ENCODE measurements around the gene MED29. TPM values are rescaled to one million over a fixed set of nuclear protein-coding genes. Genes with fewer than 3 reads are reported as not detected.

MED29 gene
- total RNA-seq, 1 experiment from 2014 or later, result 17.0 TPM

DNA sequence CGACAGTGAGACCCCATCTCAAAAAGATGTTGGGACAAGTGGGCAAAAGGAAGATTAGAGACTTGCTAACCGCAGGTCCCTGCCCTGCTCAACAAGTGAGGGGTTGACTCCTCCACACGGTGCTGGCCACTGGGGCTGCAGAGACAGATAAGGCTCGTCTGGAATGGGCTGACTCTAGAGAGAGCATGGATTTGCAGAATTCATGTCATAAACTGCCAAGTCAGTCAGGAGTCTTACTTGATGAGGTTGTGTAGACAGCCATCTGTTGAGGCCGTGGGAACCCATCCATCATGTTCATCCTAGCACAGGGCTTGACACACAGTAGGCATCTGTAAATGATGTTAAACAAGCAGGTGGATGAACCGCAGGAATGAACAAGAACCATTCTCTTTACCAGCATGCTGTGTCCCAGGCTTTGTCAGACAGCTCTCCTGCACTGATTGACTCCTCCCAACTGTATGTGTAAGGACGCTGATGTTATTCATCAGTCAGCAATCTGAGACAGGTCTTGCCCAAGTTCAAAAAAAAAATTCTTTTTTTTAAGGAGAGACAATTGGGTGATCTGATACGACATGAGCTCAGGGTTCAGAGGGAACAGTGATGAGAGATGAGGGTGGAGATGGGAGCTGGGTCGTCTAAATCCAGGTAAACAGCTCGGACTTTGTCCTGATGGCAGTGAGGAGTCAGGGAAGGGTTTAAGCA, 9.1 kb upstream of the MED29 start:
- H3F3A ChIP-seq (ENCODE audit: low read length, unreplicated experiment), result no peaks in the 10 kb centered on the region
- CTCF ChIA-PET, result no interaction called here
- no peaks in the 10 kb centered on the region for H3K27me3 ChIP-seq (ENCODE audit: low read length)
- no peaks in the 10 kb centered on the region for H3K79me2 ChIP-seq (ENCODE audit: low read length)
- POLR2A ChIA-PET (ENCODE audit: unreplicated experiment), result no interaction called here
- H2AFZ ChIP-seq (ENCODE audit: low read length), result no peak overlapping the region
- H3K9me2 ChIP-seq (replicated peaks; ENCODE audit: low read length), result no peaks in the 10 kb centered on the region
- no peaks in the 10 kb centered on the region; the same call in 1 of the 2 replicates for H3K36me3 ChIP-seq (ENCODE audit: low read depth, low read length)
- DNase-seq (no peak), ATAC-seq (no peak)
- no peaks in the 10 kb centered on the region for H3K9me3 ChIP-seq (ENCODE audit: low read length)
- H3K4me1 ChIP-seq (ENCODE audit: insufficient read depth, low read length), result no peaks in the 10 kb centered on the region
- intact Hi-C loops (cut with micrococcal nuclease), result no loop called here
- no peak overlapping the region for H3K9ac ChIP-seq (ENCODE audit: low read length)
- TF ChIP-seq EZH2phosphoT487 (IDR thresholded peaks at IDR 0.05; ENCODE audit: borderline replicate concordance, low read length) (no peak), EZH2 (IDR thresholded peaks at IDR 0.05; ENCODE audit: low read length, unreplicated experiment) (no peak)
- TF ChIP-seq, protein P1, sequence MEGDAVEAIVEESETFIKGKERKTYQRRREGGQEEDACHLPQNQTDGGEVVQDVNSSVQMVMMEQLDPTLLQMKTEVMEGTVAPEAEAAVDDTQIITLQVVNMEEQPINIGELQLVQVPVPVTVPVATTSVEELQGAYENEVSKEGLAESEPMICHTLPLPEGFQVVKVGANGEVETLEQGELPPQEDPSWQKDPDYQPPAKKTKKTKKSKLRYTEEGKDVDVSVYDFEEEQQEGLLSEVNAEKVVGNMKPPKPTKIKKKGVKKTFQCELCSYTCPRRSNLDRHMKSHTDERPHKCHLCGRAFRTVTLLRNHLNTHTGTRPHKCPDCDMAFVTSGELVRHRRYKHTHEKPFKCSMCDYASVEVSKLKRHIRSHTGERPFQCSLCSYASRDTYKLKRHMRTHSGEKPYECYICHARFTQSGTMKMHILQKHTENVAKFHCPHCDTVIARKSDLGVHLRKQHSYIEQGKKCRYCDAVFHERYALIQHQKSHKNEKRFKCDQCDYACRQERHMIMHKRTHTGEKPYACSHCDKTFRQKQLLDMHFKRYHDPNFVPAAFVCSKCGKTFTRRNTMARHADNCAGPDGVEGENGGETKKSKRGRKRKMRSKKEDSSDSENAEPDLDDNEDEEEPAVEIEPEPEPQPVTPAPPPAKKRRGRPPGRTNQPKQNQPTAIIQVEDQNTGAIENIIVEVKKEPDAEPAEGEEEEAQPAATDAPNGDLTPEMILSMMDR (conservative IDR thresholded peaks at IDR 0.05; ENCODE audit: low read depth, low read length), result no peak
- no peak overlapping the region for H3K4me2 ChIP-seq (ENCODE audit: low read length)
- no peak overlapping the region for H3K27ac ChIP-seq (ENCODE audit: low read length)
- BruUV-seq (replicated peaks), result no TSS peak
- H3K4me3 ChIP-seq (ENCODE audit: low read length), result no peak overlapping the region
- no peaks in the 10 kb centered on the region for H4K20me1 ChIP-seq (ENCODE audit: low read length)

DNA sequence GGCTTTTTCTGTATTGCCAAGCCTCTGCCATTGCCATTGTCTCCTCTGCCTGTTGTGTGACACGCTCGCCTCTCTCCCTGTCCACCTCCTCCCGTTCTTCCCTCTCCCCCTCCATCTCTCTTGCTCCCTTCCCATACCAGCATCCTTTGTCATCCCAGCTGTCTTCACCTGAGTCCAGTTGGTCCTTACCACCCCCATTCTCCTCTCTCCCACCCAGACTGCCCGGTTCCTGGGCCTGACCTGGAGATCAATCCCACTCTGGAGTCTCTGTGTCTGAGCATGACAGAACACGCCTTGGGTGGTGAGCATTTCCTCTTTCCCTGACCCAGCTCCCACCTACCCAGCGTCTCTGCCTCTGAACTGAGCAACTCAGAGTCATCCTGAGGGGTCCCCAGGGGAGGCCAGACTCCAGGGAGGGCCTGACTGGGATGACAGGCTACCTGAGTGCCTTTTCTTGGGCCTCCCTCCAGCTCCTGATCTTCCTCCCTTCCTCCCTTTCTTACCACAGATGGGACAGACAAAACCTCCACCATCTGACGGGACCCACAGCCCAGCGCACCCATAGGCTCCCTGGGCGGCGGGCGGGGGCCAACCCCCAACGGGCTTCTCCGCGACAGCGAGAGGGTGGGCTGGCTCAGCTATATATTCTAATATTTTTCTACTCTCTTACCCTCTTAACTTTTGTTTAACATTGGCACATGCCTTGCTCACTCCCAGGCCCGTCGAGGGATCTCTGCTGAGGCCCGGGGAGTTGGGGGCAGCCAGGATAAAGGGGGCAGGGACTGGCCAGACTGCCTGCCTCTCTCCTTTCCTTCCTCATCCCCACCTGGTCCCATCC, 8.0 kb upstream of the MED29 start:
- BruUV-seq (replicated peaks), result no TSS peak
- H3K27ac ChIP-seq (ENCODE audit: low read length), result no peak overlapping the region
- H3K27me3 ChIP-seq (ENCODE audit: low read length), result no peaks in the 10 kb centered on the region
- no peaks in the 10 kb centered on the region for H4K20me1 ChIP-seq (ENCODE audit: low read length)
- no peaks in the 10 kb centered on the region; the same call in 1 of the 2 replicates for H3K36me3 ChIP-seq (ENCODE audit: low read depth, low read length)
- TF ChIP-seq EZH2 (IDR thresholded peaks at IDR 0.05; ENCODE audit: low read length, unreplicated experiment), result no peak
- TF ChIP-seq EZH2phosphoT487 (IDR thresholded peaks at IDR 0.05; ENCODE audit: borderline replicate concordance, low read length), result no peak
- TF ChIP-seq, protein P1 (conservative IDR thresholded peaks at IDR 0.05; ENCODE audit: low read depth, low read length), result no peak
- H3K79me2 ChIP-seq (ENCODE audit: low read length), result no peaks in the 10 kb centered on the region
- H3F3A ChIP-seq (ENCODE audit: low read length, unreplicated experiment), result no peaks in the 10 kb centered on the region
- no peak overlapping the region for H2AFZ ChIP-seq (ENCODE audit: low read length)
- H3K9me2 ChIP-seq (replicated peaks; ENCODE audit: low read length), result no peaks in the 10 kb centered on the region
- no peak overlapping the region for H3K4me2 ChIP-seq (ENCODE audit: low read length)
- ATAC-seq (no peak), DNase-seq (no peak)
- no peaks in the 10 kb centered on the region for H3K4me1 ChIP-seq (ENCODE audit: insufficient read depth, low read length)
- CTCF ChIA-PET, result no interaction called here
- no peak overlapping the region for H3K4me3 ChIP-seq (ENCODE audit: low read length)
- H3K9ac ChIP-seq (ENCODE audit: low read length), result no peak overlapping the region
- no peaks in the 10 kb centered on the region for H3K9me3 ChIP-seq (ENCODE audit: low read length)
- intact Hi-C loops (cut with micrococcal nuclease), result no loop called here
- POLR2A ChIA-PET (ENCODE audit: unreplicated experiment), result no interaction called here

Data from PC-3 (cell line).